GM10847 (cell line): ENCODE results near the gene SEMA3D.

Source experiments
- POLR2A ChIP-seq: IDR thresholded peaks from 2 replicates; pipeline ENCODE4 v1.6.1; 2011; ENCODE audit not compliant: insufficient read length; ENCODE audit errors: extremely low read depth

The SEMA3D gene

GRCh38 chr7:85204061-85204460 is 17.2 kb upstream of the SEMA3D start:
- TF ChIP-seq POLR2A: no peak

- no peak for TF ChIP-seq POLR2A
Measured at GRCh38 chr7:85201209-85201608, 14.4 kb upstream of the SEMA3D start.

- no peak for TF ChIP-seq POLR2A
Measured at GRCh38 chr7:85196696-85197095, 9.8 kb upstream of the SEMA3D start.

- no peak for TF ChIP-seq POLR2A
Measured at GRCh38 chr7:85191383-85191782, 4.5 kb upstream of the SEMA3D start.

GRCh38 chr7:85186083-85186520 is 754 bp downstream of the SEMA3D start:
- TF ChIP-seq POLR2A: no peak

- no peak for TF ChIP-seq POLR2A
Measured at GRCh38 chr7:85185424-85186082, 1.3 kb downstream of the SEMA3D start.

- TF ChIP-seq POLR2A: no peak
Measured at GRCh38 chr7:85184599-85185423, 2.0 kb downstream of the SEMA3D start.

- TF ChIP-seq POLR2A: no peak
Measured at GRCh38 chr7:85183296-85183695, 3.6 kb downstream of the SEMA3D start.

- TF ChIP-seq POLR2A: no peak
Measured at GRCh38 chr7:85178531-85179298, 8.1 kb downstream of the SEMA3D start.

- TF ChIP-seq POLR2A: no peak
Measured at GRCh38 chr7:85177316-85177715, 9.5 kb downstream of the SEMA3D start.

GRCh38 chr7:85176197-85176596 is 10.7 kb downstream of the SEMA3D start:
- no peak for TF ChIP-seq POLR2A

GRCh38 chr7:85175217-85175616 is 11.6 kb downstream of the SEMA3D start:
- TF ChIP-seq POLR2A: no peak

- TF ChIP-seq POLR2A: no peak
Measured at GRCh38 chr7:85172530-85172941, 14.3 kb downstream of the SEMA3D start.

GRCh38 chr7:85167636-85168035 is 19.2 kb downstream of the SEMA3D start:
- TF ChIP-seq POLR2A: no peak

- TF ChIP-seq POLR2A: no peak
Measured at GRCh38 chr7:85165263-85165662, 21.6 kb downstream of the SEMA3D start.

GRCh38 chr7:85164376-85164775 is 22.5 kb downstream of the SEMA3D start:
- no peak for TF ChIP-seq POLR2A
